Left renal cortex interstitium (tissue), 4 donors: ENCODE results near the gene TSSK6. TPM values are rescaled to one million over a fixed set of nuclear protein-coding genes. Genes with fewer than 3 reads are reported as not detected.

Experiments used
- DNase-seq, 4 donors: peaks; one replicate each; pipeline ENCODE4 v3.0.0-alpha.2; 2013; ENCODE audit warnings: low read depth in 4 of 4, low spot score in 2 of 4, missing footprints in 1 of 4
- polyA plus RNA-seq, 4 donors: library from polyadenylated mRNA; unstranded; fragments of 120-200 nt; gene quantifications; one replicate each; pipeline ENCODE4 v1.2.1, GENCODE V29; 2013; ENCODE audit not compliant: insufficient read length in 4 of 4

TSSK6 gene
- polyA plus RNA-seq, 4 donors: 0.71 to 2.4 (median 1.7) TPM

DNA sequence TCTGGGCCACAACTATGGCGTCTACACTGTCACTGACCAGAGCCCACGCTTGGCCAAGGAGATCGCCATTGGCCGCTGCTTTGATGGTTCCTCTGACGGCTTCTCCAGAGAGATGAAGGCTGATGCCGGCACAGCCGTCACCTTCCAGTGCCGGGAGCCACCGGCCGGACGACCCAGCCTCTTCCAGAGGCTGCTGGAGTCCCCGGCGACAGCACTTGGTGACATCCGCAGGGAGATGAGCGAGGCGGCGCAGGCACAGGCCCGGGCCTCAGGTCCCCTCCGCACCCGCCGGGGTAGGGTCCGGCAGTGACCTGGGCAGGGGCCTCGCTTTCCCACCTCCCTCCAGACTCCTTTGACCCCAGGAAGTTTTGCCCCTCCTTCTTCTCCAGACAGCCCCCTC, 30.4 kb upstream of the TSSK6 start:
- DNase-seq: no peak

GRCh38 chr19:19544954-19545591, 29.7 kb upstream of the TSSK6 start:
- DNase-seq: no peak

- no peak for DNase-seq
These were observed 29.1 kb upstream of the TSSK6 start for GRCh38 chr19:19544257-19544953.

GRCh38 chr19:19543640-19544039, 28.3 kb upstream of the TSSK6 start:
- DNase-seq: no peak

GRCh38 chr19:19543101-19543500, 27.8 kb upstream of the TSSK6 start:
- no peak for DNase-seq

- no peak for DNase-seq
These were observed 27.2 kb upstream of the TSSK6 start for GRCh38 chr19:19542507-19542906.

DNA sequence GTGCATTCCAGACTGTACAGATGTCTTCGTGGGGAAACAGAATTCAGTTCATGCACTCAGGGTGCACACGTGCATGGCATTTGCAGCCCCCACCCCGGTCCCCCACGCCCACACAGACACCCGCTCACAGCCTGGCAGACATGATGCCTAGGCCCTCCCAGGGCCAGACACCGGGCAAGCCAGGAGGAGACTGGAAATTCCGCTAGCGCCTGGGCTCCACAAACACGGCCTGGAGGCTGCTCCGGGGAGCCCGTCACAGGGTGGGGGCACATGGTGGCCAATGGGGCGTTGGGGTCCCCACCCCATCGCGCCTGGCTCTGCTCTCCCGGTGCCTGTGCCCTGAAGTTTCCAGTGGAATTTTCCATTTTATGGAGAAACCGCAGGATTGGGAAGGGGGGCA, 26.3 kb upstream of the TSSK6 start:
- no peak for DNase-seq

DNA sequence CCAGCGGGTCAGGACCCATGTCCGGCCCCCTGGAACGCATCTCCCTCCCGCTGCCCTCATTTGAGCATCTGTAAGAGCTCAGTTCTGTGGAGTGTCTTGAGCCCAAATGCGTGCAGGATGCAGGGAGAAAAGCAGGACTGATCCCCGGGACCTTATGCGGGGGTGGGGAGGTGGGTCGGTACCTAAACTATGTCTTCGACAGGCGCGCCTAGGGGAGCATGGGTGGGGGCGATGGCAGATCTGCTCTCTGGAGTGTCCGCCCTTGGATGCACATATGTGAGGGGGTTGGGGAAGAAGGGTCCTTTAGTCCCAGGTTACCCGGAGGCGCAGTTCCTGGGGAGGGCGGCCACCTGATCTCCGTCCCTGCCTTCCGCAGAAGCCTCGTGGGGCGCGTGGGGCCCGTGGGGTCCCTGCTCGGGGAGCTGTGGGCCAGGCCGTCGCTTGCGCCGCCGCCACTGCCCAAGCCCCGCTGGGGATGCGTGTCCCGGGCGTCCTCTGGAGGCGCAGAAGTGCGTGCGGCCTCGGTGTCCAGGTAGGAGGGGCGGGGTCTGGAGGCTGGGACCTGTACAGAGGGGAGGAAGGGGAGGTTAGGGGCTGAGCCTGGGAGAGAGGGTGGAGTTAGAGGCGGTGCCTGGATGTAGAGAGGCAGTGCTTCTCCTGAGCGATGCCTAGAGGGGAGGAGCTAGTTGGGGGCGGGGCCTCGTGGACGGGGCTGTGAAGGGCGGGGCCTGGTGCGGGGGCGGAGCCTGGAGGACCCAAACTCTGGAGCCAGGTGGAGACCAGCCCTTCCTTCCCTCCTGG, 25.6 kb upstream of the TSSK6 start:
- no peak for DNase-seq

DNA sequence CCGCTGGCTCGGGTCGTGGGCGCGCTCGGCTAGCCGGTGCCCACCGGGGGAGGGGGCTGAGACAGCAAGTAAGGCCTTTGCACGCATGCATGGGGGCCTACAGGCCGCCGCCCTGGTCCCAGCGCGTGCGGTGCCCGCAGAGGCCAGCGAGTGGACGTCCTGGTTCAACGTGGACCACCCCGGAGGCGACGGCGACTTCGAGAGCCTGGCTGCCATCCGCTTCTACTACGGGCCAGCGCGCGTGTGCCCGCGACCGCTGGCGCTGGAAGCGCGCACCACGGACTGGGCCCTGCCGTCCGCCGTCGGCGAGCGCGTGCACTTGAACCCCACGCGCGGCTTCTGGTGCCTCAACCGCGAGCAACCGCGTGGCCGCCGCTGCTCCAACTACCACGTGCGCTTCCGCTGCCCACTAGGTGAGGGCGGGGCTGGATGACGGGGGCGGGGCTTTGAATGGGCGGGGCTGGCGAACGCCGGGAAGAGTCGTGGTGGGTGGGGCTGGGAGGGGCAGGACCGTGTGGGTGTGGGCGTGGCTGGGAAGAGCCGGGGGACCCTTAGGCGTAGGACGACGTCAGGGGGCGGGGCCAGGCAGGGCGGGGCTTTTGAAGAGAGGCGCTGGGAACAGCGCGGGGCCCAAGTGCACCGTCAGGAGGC, 24.8 kb upstream of the TSSK6 start:
- no peak for DNase-seq

DNA sequence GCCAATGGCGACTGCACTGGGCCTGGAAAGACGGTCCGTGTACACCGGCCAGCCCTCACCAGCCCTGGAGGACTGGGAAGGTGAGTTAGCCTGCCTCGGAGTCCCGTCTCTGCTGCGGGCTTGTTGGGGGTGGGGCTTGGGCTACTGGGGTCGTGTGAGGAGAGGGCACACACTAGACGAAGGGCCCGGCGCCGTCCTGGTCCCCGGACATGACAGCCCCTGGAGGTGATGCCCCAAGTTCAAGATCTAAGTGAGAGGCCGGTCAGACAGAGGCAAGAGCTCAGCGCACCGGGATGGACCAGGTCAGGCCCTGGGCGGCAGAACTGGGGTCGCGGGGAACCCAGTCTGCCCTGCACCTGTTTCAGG, 24.3 kb upstream of the TSSK6 start:
- no peak for DNase-seq

GRCh38 chr19:19538785-19539166, 23.4 kb upstream of the TSSK6 start:
- DNase-seq: no peak

GRCh38 chr19:19538061-19538784, 22.9 kb upstream of the TSSK6 start, which contains the start of gene CILP2:
Gene CILP2 (plus strand): TSS chr19:19538265. CDS start chr19:19538350, 85 bp downstream.
- no peak for DNase-seq

DNA sequence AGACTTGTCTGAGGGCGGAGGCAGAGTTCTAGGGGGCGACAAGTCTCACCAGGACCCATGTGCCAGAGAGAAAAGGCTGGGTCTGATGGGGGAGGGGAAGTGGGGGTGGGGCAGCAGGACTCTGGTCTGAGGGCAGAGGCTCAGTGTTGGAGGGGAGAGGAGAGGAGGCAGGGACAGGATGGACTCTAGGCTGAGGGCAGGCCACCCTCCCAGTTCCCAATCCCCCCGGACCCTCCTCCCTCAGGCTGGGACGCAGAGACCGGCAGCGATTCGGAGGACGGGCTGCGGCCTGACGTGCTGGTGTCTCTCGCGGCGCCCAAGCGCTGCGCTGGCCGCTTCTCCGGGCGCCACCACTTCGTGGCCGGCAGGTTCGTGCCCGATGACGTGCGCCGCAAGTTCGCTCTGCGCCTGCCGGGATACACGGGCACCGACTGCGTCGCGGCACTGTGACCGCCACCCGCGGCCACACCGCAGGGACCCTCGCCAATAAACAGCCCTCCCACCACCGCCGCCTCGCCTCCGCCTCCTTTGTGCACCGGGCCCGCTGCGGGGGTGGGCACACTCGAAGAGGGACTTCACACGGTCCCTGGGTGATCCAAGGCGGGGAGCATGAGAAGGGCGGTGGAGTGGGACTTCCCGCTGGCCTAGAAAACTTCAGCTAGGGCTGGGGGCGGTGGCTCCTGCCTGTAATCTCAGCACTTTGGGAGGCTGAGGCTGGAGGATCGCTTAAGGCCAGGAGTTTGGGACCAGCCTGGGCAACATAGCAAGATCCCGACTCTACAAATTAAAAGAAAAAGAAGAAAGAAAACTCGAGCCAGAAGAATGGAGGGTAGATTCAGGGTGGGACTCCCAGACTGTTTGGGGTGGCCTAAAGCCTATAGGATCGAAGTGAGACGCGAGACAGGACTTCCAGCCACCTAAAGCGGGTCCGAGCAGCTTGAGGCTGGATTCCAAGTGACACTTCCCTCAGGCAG, 22.0 kb upstream of the TSSK6 start:
- DNase-seq: no peak

DNA sequence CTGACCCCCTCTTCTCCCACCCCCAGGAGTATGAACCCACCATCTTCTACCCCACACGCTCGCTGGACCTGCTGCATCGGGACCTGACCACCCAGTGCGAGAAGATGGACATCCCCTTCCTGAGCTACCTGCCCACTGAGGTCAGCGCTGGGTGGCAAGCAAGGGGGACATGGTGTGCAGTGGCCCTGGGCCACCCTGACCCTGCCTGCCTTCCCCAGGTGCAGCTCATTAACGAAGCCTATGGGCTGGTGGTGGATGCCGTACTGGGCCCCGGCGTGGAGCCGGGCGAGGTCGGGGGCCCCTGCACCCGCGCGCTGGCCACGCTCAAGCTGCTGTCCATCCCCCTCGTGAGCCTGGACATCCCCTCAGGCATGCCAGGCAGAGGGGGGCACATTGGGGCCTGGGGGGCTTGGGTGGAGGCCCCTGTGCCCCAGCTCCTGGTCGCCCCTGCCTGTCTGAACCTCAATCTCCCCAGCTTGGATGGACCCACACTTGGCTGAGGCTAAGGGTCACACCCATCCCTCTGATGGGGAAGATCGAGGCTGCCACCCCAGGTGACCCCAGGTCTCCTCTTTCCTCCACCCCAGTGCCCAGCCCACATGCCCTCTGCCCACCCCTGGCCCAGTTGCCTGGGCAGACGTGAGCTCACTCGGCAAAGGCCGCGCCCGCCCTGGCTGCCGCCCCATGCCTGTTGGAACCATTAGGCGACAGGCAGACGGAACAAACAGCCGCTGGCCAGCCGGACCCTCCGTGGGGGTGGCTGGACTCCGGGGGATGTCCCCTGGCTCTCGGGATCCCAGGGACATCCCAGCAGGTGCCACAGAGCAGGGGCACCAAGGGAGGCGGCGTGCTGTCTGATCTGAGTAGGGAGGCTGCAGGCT, 20.2 kb upstream of the TSSK6 start:
- no peak for DNase-seq

DNA sequence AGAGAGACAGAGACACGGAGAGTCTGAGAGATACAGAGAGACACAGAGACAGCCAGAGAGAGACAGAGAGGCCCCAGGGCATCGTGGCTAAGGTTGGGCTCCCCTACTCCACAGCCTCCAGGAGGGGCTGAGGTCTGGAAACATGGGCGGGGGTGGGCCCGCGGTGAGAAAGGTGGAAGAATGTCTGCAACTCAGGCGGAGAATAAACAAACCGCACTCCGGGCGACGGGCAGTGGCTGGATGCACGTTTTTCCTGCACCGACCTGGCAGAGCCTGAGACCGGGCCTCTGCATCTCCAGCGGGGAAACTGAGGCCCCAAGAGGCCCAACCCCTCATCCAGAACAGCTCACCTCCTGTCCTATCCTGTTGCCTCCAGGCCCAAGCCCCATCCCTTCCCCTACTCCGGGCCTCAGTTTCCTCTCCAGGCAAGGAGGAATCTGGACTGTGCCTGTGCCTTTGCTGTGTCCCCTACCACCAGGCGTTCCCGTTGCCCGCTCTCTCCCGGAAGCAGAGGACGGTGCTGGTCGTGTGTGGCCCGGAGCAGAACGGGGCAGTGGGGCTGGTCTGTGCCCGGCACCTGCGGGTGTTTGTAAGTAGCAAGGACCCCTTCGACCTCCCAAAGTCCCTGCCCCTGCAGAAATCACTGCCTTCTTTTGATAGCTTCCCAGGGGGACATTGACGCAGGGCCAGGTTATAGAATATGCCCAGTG, 19.4 kb upstream of the TSSK6 start:
- no peak for DNase-seq

DNA sequence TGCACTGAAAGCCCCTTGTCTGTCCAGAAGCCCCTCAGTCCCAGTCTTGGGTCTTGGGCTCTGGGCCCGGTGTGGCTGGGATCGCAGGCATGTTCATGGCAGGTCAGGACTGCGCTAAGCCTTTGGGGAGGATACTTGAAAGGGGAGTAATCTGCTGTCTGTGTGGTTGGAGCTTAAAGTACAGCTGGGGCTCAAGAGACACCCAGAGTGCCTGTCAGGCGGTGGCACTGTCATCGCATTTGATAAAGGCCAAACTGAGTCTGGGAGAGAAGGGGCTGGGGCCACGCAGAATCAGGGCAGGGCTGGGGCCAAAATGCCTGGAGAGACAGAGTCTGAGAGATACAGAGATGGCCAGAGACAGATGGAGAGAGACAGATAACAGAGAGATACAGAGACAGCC, 18.5 kb upstream of the TSSK6 start:
- DNase-seq: no peak

DNA sequence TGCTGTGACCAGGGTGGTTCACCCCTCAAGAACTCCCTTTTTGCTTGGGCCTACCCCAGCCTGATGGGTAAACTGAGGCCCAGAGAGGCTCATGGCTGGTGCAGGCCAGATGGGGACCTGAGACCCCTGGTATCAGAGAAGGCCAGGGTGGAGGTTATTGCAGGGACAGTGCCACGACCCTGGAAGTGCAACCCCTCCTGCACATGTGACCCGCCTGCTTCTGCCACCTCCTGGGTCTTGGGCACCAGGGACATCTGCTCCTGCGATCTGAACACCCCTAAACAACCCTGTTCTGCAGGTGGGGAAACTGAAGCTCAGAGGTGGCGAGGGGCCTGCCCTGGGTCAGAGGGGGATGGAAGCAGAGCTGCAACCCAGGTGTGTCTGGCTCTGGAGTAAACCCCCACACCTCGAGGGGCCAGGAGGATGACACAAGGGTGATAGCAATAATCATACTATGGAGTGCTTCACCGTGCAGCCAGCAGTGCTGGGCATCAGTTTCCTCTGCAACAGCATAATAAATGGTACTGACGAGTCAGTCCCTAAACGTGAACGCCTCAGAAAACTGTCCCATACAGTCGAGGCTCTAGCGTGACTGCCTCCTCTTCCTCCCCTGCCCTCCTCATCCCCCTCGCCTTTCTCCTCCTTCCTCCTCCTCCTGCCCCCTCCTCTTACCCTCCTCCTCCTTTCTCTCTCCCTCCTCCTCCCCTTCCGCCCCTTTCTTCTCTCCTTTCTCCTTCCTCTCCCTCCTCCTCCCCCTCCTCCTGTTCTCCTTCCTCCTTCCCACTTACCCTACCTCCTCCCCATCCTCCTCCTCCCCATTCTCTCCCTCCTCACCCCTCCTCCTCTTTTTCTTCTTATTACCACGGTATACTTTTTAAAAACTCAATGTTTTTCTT, 17.7 kb upstream of the TSSK6 start:
- no peak for DNase-seq
